ENCODE results near the gene NCOA5. TPM values are rescaled to one million over a fixed set of nuclear protein-coding genes. Genes with fewer than 3 reads are reported as not detected.
A peak's percentile ranks its signal among the peaks of the same experiment; 100 is the strongest.
"Not testable (repeated sequence)": the region's sequence is repeated elsewhere in the genome, so short reads cannot be mapped to it uniquely, and the experiment has no call there.

The NCOA5 gene
- total RNA-seq, 1 experiment from 2014 or later, result 24.0 TPM

DNA sequence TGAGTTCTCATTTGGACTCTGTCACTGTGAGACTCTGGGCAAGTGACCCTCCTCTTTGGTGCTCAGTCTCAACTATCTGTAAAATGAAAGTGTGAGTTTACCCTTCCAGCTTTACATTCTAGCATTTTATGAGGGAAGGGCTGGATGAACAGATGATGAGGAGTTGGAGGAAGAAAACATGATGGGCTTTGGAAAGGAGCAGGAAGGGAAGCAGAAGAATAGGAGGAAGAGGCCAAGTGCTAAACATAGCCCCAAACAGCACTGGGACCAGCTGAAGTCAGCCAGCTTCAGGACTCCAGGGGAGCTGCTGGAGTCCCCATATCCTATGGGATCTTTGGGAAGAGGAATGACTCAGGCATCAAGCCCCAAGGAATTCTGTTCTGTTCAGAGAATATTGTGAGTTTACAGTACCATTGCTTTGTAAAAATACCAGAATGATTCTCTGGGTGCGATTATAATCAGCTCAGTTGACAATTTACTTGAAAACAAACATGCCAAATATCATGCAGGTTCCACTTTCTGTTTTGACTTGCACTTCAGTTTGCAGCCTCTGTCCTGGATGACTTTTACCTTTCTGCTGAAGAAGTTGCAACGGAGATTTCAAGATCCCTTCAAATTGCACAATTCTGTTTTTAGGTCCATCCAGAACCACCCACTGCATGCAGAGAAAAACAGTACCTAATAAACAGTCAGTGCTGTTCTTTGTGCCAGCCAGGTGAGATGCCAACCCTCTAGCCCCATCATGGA is 31.6 kb upstream of the NCOA5 start:
- DNase-seq (ENCODE audit: low read depth), result peak; percentile 22

DNA sequence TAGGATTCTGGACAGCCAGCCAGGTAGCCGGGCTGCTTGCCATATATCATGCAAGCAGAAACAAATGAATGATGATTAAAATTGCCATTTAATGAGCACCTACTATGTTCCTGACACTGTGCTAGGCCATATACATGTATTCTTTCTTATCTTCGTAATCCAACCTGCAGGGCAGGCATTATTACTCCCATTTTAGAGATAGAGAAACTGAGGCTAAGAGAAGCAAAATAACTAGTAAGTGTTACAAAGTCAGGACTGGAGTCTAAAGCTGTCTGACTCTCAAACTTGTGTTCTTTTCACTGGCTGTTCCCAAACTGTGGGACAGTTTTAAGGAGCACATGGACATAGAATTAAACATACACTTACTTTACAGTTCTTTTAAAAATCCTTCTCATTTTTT is 30.4 kb upstream of the NCOA5 start:
- DNase-seq (ENCODE audit: low read depth), result no peak

- no peak for DNase-seq (ENCODE audit: low read depth)
Measured at GRCh38 chr20:46119547-46119946, 29.8 kb upstream of the NCOA5 start.

GRCh38 chr20:46119028-46119546 is 29.3 kb upstream of the NCOA5 start:
- DNase-seq (ENCODE audit: low read depth), result peak; percentile 18

DNA sequence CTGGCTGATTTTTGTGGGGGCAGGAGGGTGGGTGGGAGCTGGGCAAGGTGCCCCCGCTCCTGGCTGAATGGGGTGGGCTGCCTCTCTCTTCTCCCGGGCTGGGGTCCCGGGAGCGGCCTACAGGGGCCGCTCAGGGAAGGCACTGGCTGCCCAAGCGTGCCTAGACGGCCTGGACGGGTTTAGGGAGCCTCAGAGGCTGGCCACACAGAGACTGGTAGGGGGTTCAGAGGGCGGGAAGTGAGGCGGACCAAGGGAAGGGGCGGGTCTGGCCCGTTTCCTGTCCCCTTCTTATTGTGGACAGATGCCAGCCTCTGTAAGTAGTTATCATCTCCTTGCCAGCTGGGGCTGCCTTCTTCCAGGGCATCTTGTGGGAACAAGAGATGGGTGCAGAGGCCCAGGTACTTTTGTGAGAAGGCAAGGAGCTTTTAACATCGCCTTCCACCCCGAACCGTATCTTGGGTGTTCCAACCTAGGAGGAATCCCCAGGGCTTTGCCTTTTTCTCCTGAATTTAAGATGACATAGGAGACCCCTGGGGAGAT is 28.8 kb upstream of the NCOA5 start:
- peak; percentile 18 for DNase-seq (ENCODE audit: low read depth)

- DNase-seq (ENCODE audit: low read depth), result no peak
Measured at GRCh38 chr20:46117704-46118467, 28.1 kb upstream of the NCOA5 start, which contains the start of gene CD40. CD40 (plus strand) TSS chr20:46118314; CDS start chr20:46118344, 30 bp downstream.

DNA sequence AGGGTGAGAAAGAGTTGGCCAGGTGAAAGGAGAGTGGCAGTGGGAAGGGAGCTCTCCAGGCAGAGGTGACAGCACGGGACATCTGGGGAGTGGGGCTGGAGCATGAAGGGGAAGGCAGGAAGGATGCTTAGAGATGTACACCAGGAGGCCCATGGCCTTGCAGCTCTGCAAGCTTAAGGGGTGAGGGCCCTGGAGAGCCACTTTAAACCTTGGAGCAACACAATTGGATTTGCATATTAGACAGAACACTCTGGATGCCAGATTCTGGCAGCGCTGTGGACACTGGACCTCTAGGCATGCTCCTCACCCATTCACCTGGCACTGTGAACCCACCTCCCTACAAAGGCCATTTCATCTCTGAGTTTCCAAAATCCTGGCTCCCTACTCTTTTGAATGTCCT is 24.7 kb upstream of the NCOA5 start:
- no peak for DNase-seq (ENCODE audit: low read depth)

- DNase-seq (ENCODE audit: low read depth), result no peak
Measured at GRCh38 chr20:46113113-46113470, 23.3 kb upstream of the NCOA5 start.

DNA sequence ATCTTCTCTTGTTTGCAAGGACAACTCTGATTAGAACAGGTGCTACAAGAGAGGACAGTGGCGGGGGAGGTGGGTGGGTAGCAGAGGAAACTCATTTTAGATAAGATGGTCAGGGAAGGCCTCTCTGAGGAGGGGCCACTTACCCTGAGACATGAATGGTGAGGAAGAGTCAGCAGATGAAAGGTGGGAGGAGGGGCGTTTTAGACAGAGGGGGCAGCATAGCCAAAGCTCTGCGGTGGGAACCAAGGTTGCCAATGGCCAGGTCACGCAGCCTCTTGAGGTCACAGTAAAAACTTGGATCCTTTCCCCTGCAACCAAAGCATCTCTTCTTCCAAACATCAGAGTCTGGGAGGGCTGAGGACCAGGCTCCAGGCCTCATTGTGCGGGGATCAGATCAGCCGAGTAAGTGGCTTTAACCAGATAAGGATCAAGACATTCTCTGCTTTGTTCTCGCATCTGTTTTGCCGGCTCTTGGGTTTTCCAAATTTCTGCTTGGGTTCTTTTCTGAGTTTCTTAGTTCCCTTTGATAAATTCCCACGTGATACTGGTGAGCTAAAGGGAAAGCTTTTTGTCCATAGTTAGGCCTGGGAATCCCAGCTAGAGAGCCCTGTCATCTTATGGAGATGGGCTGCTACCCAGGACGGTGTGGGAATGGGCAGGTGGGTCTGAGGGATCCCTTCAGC is 22.8 kb upstream of the NCOA5 start:
- DNase-seq (ENCODE audit: low read depth), result no peak

DNA sequence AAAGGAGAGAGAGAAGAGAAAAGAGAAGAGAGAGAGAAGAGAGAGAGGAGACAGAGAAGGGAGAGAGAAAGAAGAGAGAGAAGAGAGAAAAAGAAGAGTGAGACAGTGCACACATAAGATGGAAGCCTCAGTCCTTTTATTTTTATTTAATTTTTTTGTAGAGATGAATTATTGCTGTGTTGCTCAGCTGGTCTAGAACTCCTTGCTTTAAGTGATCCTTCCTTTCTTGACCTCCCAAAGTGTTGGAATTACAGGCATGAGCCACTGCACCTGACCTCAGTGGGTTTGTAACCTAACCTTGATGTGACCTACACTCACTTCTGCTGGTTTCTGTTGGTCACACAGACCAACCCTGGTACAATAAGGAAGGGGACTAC is 22.1 kb upstream of the NCOA5 start:
- no peak for DNase-seq (ENCODE audit: low read depth)

GRCh38 chr20:46111028-46111835 is 21.5 kb upstream of the NCOA5 start:
- DNase-seq (ENCODE audit: low read depth), result no peak

- no peak for DNase-seq (ENCODE audit: low read depth)
Measured at GRCh38 chr20:46108976-46109375, 19.2 kb upstream of the NCOA5 start.

DNA sequence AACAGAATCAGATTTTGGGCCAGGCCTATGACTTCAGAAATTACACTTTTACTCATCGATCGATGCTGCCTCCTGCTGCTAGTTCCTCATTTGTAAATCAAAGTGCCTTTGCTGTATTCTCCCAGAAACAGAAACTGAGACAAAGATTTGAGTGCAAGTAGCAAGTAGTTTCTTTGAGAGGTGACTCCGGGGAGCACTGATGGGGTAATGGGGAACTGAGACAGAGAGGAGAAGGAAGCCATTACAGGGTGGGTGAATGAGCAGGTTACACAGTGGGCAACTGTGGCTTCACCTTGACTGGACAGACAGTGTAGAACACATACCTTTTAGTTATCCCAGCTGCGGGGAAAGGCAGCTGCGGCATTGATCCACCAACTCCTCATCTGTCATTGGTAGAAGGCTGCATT is 18.7 kb upstream of the NCOA5 start:
- DNase-seq (ENCODE audit: low read depth), result no peak

- no peak for DNase-seq (ENCODE audit: low read depth)
Measured at GRCh38 chr20:46107061-46107460, 17.3 kb upstream of the NCOA5 start.

GRCh38 chr20:46104262-46104661 is 14.5 kb upstream of the NCOA5 start:
- DNase-seq (ENCODE audit: low read depth), result no peak

DNA sequence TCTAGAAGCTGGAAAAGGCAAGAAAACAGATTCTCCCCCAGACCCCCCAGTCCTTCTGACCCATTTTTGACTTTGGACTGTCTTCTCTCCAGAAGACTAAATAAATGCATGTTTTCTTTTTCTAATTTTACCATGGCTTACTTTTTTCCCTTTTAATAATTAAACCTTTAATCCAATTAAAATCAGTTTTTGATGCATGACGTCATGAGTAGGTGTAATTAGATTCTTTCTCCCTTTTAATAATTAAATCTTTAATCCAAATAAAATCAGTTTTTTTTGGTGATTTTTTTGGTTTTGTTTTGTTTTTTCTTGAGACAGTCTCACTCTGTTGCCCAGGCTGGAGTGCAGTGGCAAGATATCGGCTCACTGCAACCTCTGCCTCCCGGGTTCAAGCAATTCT is 13.2 kb upstream of the NCOA5 start:
- no peak for DNase-seq (ENCODE audit: low read depth)

GRCh38 chr20:46101957-46102356 is 12.2 kb upstream of the NCOA5 start:
- DNase-seq (ENCODE audit: low read depth), result no peak

DNA sequence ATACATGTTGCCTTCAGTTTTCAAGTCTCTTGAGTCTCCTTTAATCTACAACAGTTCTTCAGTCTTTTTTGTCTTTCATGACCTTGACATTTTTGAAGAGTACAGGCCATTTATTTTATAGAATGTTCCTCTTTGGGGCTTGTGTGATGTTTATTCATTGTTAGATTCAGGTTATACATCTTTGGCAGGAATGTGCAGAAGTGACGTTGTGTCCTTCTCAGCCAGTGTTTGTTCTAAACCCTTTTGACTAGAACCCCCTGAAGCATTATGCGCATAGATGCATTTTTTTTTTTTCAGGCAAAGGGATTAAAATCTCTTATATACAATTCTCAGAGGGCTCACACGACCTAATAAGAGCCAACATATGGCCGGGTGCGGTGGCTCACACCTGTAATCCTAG is 11.2 kb upstream of the NCOA5 start:
- no peak for DNase-seq (ENCODE audit: low read depth)

DNA sequence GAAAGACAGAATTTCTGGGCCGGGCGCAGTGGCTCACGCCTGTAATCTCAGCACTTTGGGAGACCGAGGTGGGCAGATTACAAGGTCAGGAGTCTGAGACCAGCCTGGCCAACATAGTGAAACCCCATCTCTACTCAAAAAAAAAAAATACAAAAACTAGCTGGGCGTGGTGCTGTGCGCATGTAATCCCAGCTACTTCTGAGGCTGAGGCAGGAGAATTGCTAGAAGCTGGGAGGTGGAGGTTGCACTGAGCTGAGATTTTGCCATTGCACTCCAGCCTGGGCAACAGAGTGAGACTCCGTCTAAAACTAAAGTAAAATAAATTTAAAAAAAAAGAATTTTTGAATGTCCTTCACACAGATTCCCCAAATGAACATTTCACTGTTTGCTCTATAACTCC is 10.7 kb upstream of the NCOA5 start:
- DNase-seq (ENCODE audit: low read depth), result not testable (repeated sequence)

GRCh38 chr20:46099491-46100287 is 9.9 kb upstream of the NCOA5 start:
- no peak for DNase-seq (ENCODE audit: low read depth)

DNA sequence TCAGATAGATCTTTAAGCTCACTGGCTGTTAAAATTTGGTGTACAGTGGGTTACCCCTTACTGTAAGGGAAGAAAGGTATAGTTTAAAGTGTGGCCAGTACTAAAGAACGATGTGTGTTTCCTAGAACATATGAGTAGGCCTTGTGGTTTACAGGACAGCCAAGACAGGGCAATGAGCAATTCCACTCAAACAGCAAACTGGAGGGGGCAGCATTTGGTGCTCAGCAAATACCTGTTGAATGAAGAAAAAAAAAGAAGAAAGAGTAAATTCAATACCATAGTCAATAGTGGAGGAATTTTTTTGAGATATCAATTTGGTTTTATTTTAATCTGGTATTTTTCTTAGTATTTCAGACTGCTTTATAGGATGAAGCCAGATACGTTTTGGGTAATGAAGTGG is 3.8 kb upstream of the NCOA5 start:
- DNase-seq (ENCODE audit: low read depth), result peak; percentile 38

Measured in M059J (cell line).